GM18873 (cell line): Measurements from ENCODE around the gene TIGD2.

ENCODE experiments used
- ATAC-seq: cut with Tn5 transposase; IDR thresholded peaks from one replicate; pipeline ENCODE4 v1.9.1; 2021; ENCODE audit warnings: mild to moderate bottlenecking, moderate library complexity, moderate number of reproducible peaks; ENCODE audit not compliant: unreplicated experiment, low FRiP score

Gene TIGD2

GRCh38 chr4:89110986-89111832 is at the start of gene TIGD2:
TIGD2 (plus strand) TSS chr4:89111533; CDS start chr4:89112975, 1,442 bp downstream.
- ATAC-seq, result peak; percentile 83

- ATAC-seq, result no peak
Measured at GRCh38 chr4:89064848-89065247, 46.5 kb upstream of the TIGD2 start.

- ATAC-seq, result no peak
Measured at GRCh38 chr4:89067417-89067816, 43.9 kb upstream of the TIGD2 start.

GRCh38 chr4:89069481-89069880 is 41.9 kb upstream of the TIGD2 start:
- peak; percentile 76 for ATAC-seq

GRCh38 chr4:89070041-89070440 is 41.3 kb upstream of the TIGD2 start:
- ATAC-seq, result peak; percentile 56

GRCh38 chr4:89071311-89071710 is 40.0 kb upstream of the TIGD2 start:
- no peak for ATAC-seq

- no peak for ATAC-seq
Measured at GRCh38 chr4:89072921-89073320, 38.4 kb upstream of the TIGD2 start.

- no peak for ATAC-seq
Measured at GRCh38 chr4:89077761-89078160, 33.6 kb upstream of the TIGD2 start.

- no peak for ATAC-seq
Measured at GRCh38 chr4:89078300-89078699, 33.0 kb upstream of the TIGD2 start.

GRCh38 chr4:89099034-89099433 is 12.3 kb upstream of the TIGD2 start:
- no peak for ATAC-seq

GRCh38 chr4:89099471-89099870 is 11.9 kb upstream of the TIGD2 start:
- no peak for ATAC-seq

GRCh38 chr4:89100853-89101252 is 10.5 kb upstream of the TIGD2 start:
- peak; percentile 4 for ATAC-seq

GRCh38 chr4:89101256-89102161 is 9.8 kb upstream of the TIGD2 start:
- peak; percentile 95 for ATAC-seq

- no peak for ATAC-seq
Measured at GRCh38 chr4:89105726-89106125, 5.6 kb upstream of the TIGD2 start.

- ATAC-seq, result no peak
Measured at GRCh38 chr4:89108091-89108490, 3.2 kb upstream of the TIGD2 start.

- no peak for ATAC-seq
Measured at GRCh38 chr4:89109841-89110540, 1.3 kb upstream of the TIGD2 start.

- no peak for ATAC-seq
Measured at GRCh38 chr4:89110541-89110985, 770 bp upstream of the TIGD2 start.

- no peak for ATAC-seq
Measured at GRCh38 chr4:89111833-89112563, 665 bp downstream of the TIGD2 start.

- no peak for ATAC-seq
Measured at GRCh38 chr4:89113415-89113814, 2.1 kb downstream of the TIGD2 start.

GRCh38 chr4:89114100-89114499 is 2.8 kb downstream of the TIGD2 start:
- ATAC-seq, result no peak
